CD14-positive monocyte (primary cell): Measurements from ENCODE around the gene PTPRN2. TPM values are rescaled to one million over a fixed set of nuclear protein-coding genes. Genes with fewer than 3 reads are reported as not detected.

Source experiments
- DNase-seq, 3 donors: peaks; one replicate each; pipeline ENCODE4 v3.0.0-alpha.2; 2011 to 2022
- H2AFZ ChIP-seq: 2 replicates; pipeline ENCODE4 v1.6.0; 2012; ENCODE audit warnings: mild to moderate bottlenecking, low read depth, low read length, inconsistent platforms; ENCODE audit not compliant: insufficient read depth, poor library complexity, severe bottlenecking
- H3K27ac ChIP-seq, 2 donors: 1 replicate in 1 of 2; 2 replicates in 1 of 2; pipeline ENCODE4 v1.5.1; 2012 to 2013; ENCODE audit warnings: low read length in 2 of 2, control low read depth in 1 of 2, inconsistent platforms in 1 of 2, low read depth in 1 of 2, mild to moderate bottlenecking in 1 of 2
- H3K27me3 ChIP-seq, 2 donors: one replicate each; pipeline versions ENCODE4 v1.6.0 to v1.6.1; 2011 to 2013; ENCODE audit warnings: low read length in 2 of 2; ENCODE audit not compliant: control insufficient read depth in 2 of 2, insufficient read depth in 2 of 2
- H3K36me3 ChIP-seq, 2 donors: replicated peaks in 1 of 2; 1 replicate in 1 of 2; 2 replicates in 1 of 2; pipeline versions ENCODE4 v1.5.1 to v1.6.1; 2012 to 2013; ENCODE audit warnings: low read length in 2 of 2, control low read depth in 1 of 2, inconsistent platforms in 1 of 2, mild to moderate bottlenecking in 1 of 2; ENCODE audit not compliant: insufficient read depth in 2 of 2, control insufficient read depth in 1 of 2
- H3K4me1 ChIP-seq, 2 donors: 1 replicate in 1 of 2; 2 replicates in 1 of 2; pipeline versions ENCODE4 v1.5.1 to v1.6.1; 2012 to 2013; ENCODE audit warnings: low read length in 2 of 2, control low read depth in 1 of 2, inconsistent platforms in 1 of 2, mild to moderate bottlenecking in 1 of 2, moderate library complexity in 1 of 2; ENCODE audit not compliant: insufficient read depth in 2 of 2, control insufficient read depth in 1 of 2
- H3K4me2 ChIP-seq: replicated peaks from 2 replicates; pipeline ENCODE3; 2012; ENCODE audit warnings: low read length, moderate library complexity, mild to moderate bottlenecking; ENCODE audit not compliant: poor library complexity, severe bottlenecking; ENCODE audit errors: extremely low read depth
- H3K4me3 ChIP-seq, 3 experiments: fragments of 200-600 bp in 1 of 3; sonication (generic) in 1 of 3; replicated peaks in 1 of 3; 1 replicate in 2 of 3; 2 replicates in 1 of 3; pipeline ENCODE4 v1.5.1; 2011 to 2013; ENCODE audit warnings: low read length in 3 of 3, mild to moderate bottlenecking in 3 of 3, control low read depth in 2 of 3, low read depth in 2 of 3, inconsistent platforms in 1 of 3, moderate library complexity in 1 of 3
- H3K79me2 ChIP-seq: 2 replicates; pipeline ENCODE4 v1.6.0; 2012; ENCODE audit warnings: mild to moderate bottlenecking, control low read depth, inconsistent platforms, low read length, moderate library complexity; ENCODE audit not compliant: insufficient read depth
- H3K9ac ChIP-seq: 2 replicates; pipeline ENCODE4 v1.6.0; 2017; ENCODE audit warnings: low read length, mild to moderate bottlenecking; ENCODE audit not compliant: insufficient read depth, poor library complexity, severe bottlenecking
- H3K9me3 ChIP-seq, 2 donors: replicated peaks in 1 of 2; 1 replicate in 1 of 2; 2 replicates in 1 of 2; pipeline versions ENCODE4 v1.5.1 to v1.6.1; 2012 to 2013; ENCODE audit warnings: low read length in 2 of 2, control low read depth in 1 of 2; ENCODE audit not compliant: control insufficient read depth in 1 of 2, insufficient read depth in 1 of 2
- H4K20me1 ChIP-seq: 2 replicates; pipeline ENCODE4 v1.6.0; 2012; ENCODE audit warnings: mild to moderate bottlenecking, low read length, control low read depth, moderate library complexity; ENCODE audit not compliant: insufficient read depth
- H3K27ac Mint-ChIP-seq, 7 donors: one replicate each; pipeline ENCODE4 v1.8.0; 2020; ENCODE audit warnings: mild to moderate bottlenecking in 7 of 7, mixed read lengths in 7 of 7, moderate library complexity in 6 of 7, inconsistent platforms in 2 of 7
- H3K27me3 Mint-ChIP-seq, 3 donors: one replicate each; pipeline ENCODE4 v1.8.0; 2021 to 2022; ENCODE audit warnings: low read depth in 3 of 3, mild to moderate bottlenecking in 3 of 3, mixed read lengths in 3 of 3, moderate library complexity in 3 of 3, inconsistent platforms in 1 of 3
- H3K36me3 Mint-ChIP-seq, 2 donors: one replicate each; pipeline ENCODE4 v1.8.0; 2020; ENCODE audit warnings: mixed read lengths in 2 of 2, inconsistent platforms in 1 of 2, mild to moderate bottlenecking in 1 of 2
- H3K4me1 Mint-ChIP-seq: one replicate; pipeline ENCODE4 v1.8.0; 2020; ENCODE audit warnings: mild to moderate bottlenecking, mixed read lengths
- H3K4me3 Mint-ChIP-seq, 2 donors: one replicate each; pipeline ENCODE4 v1.8.0; 2020; ENCODE audit warnings: mild to moderate bottlenecking in 2 of 2, mixed read lengths in 2 of 2, moderate library complexity in 1 of 2
- H3K9me3 Mint-ChIP-seq, 7 donors: one replicate each; pipeline ENCODE4 v1.8.0; 2020 to 2022; ENCODE audit warnings: mixed read lengths in 7 of 7, mild to moderate bottlenecking in 6 of 7, moderate library complexity in 6 of 7, inconsistent platforms in 2 of 7
- CTCF ChIP-seq: fragments of 200-600 bp; IDR thresholded peaks from one replicate; pipeline ENCODE4 v1.8.0; 2022; ENCODE audit warnings: antibody characterized with exemption, mild to moderate bottlenecking
- WGBS: methylation state at CpG from one replicate; pipeline ENCODE4 v1.1.5; 2013; ENCODE audit warnings: missing lambda C conversion rate; ENCODE audit not compliant: insufficient coverage; 5-methylcytosine and 5-hydroxymethylcytosine counted together
- intact Hi-C, 2 donors: fragments of 100-400 bp; cut with micrococcal nuclease; formaldehyde crosslinking; loops; one replicate each; pipeline versions ENCODE4 v1.15.0 to v1.15.1; 2023
- polyA plus RNA-seq, 3 donors: library from polyadenylated mRNA; depleted of rRNA in 1 of 3; unstranded in 2 of 3; stranded (reverse) in 1 of 3; fragments of 300-500 nt in 2 of 3; fragments of >200 nt in 1 of 3; fragmentation: Illumina TruSeq in 2 of 3; gene quantifications; 1 replicate in 2 of 3; 2 replicates in 1 of 3; pipeline ENCODE4 v1.2.3, GENCODE V29; 2012 to 2021

PTPRN2 gene
- polyA plus RNA-seq, 3 donors, result 0.25 to 1.4 (median 0.97) TPM

GRCh38 chr7:158283016-158283974, 304.3 kb downstream of the PTPRN2 start:
- TF ChIP-seq CTCF, result no peak
- no peaks in the 10 kb centered on the region for H3K79me2 ChIP-seq
- no peaks in the 10 kb centered on the region for H3K27me3 ChIP-seq
- no peaks in the 10 kb centered on the region for H3K4me1 ChIP-seq
- H2AFZ ChIP-seq, result no peak overlapping the region
- Mint-ChIP-seq H3K9me3 (peaks cover 2 to 20% (median 14%) of the 10 kb centered on the region in 7 donors), H3K36me3 (no peaks in the 10 kb centered on the region), H3K4me1 (no peaks in the 10 kb centered on the region), H3K4me3 (no peak overlapping the region), H3K27ac (no peak overlapping the region), H3K27me3 (peaks cover 0 to 1% (median 1%) of the 10 kb centered on the region in 3 donors)
- no peak overlapping the region for H3K27ac ChIP-seq
- WGBS, result 86% methylated on average over 29 of the region's 32 CpGs
- no peak overlapping the region for H3K9ac ChIP-seq
- intact Hi-C loops, result no loop called here
- H3K9me3 ChIP-seq, result peaks cover 5 to 7% of the 10 kb centered on the region in 2 donors
- H3K4me2 ChIP-seq, result no peak overlapping the region
- no peak for DNase-seq
- H4K20me1 ChIP-seq, result no peaks in the 10 kb centered on the region
- H3K4me3 ChIP-seq, result no peak overlapping the region
- no peaks in the 10 kb centered on the region for H3K36me3 ChIP-seq

- peaks cover 0 to 1% (median 1%) of the 10 kb centered on the region in 3 donors for H3K27me3 Mint-ChIP-seq
- no peaks in the 10 kb centered on the region for H3K36me3 Mint-ChIP-seq
- H2AFZ ChIP-seq, result no peak overlapping the region
- no peak overlapping the region for H3K27ac ChIP-seq
- H3K9me3 Mint-ChIP-seq, result peaks cover 0 to 20% (median 14%) of the 10 kb centered on the region in 7 donors
- H3K4me2 ChIP-seq, result no peak overlapping the region
- WGBS, result 91% methylated on average over 23 of the region's 24 CpGs
- H3K4me3 Mint-ChIP-seq, result no peak overlapping the region
- H3K27me3 ChIP-seq, result no peaks in the 10 kb centered on the region
- H3K4me1 Mint-ChIP-seq, result no peaks in the 10 kb centered on the region
- no peaks in the 10 kb centered on the region for H3K36me3 ChIP-seq
- no peaks in the 10 kb centered on the region for H3K79me2 ChIP-seq
- no peaks in the 10 kb centered on the region for H3K4me1 ChIP-seq
- TF ChIP-seq CTCF, result no peak
- H3K9me3 ChIP-seq, result peaks cover 5 to 7% of the 10 kb centered on the region in 2 donors
- intact Hi-C loops, result no loop called here
- no peak overlapping the region for H3K4me3 ChIP-seq
- H3K9ac ChIP-seq, result no peak overlapping the region
- H3K27ac Mint-ChIP-seq, result no peak overlapping the region
- H4K20me1 ChIP-seq, result no peaks in the 10 kb centered on the region
- no peak for DNase-seq
Observed at GRCh38 chr7:158282461-158283001, 305.1 kb downstream of the PTPRN2 start.
